OCI-LY3 (cell line): ENCODE measurements around the gene HS3ST6.

ENCODE experiments used
- CTCF ChIP-seq: fragments of 200-600, 300-600 bp; sonication (generic); IDR thresholded peaks from 2 replicates; pipeline ENCODE4 v1.5.1; 2014; ENCODE audit warnings: antibody characterized with exemption, low read length, low read depth
- EZH2phosphoT487 ChIP-seq: fragments of 200-600 bp; shearing (Covaris generic); IDR thresholded peaks from 2 replicates; pipeline ENCODE4 v1.6.1; 2018; ENCODE audit warnings: antibody characterized with exemption, mixed run types, low read depth

GRCh38 chr16:1903845-1904840, 14.1 kb downstream of the HS3ST6 start:
- TF ChIP-seq CTCF (no peak), EZH2phosphoT487 (no peak)
